Measurements from ENCODE around the gene PHRF1. TPM values are rescaled to one million over a fixed set of nuclear protein-coding genes. Genes with fewer than 3 reads are reported as not detected.

The PHRF1 gene
- total RNA-seq, 1 experiment from 2014 or later: 43.9 TPM

GRCh38 chr11:550746-551085, 25.6 kb upstream of the PHRF1 start:
- no peak overlapping the region for H3K4me3 Mint-ChIP-seq (ENCODE audit: unreplicated experiment)
- no TSS peak for BruUV-seq (replicated peaks)
- H3K27me3 Mint-ChIP-seq (ENCODE audit: insufficient read depth, unreplicated experiment): no peaks in the 10 kb centered on the region
- H3K36me3 Mint-ChIP-seq (ENCODE audit: insufficient read depth, unreplicated experiment): no peaks in the 10 kb centered on the region
- intact Hi-C loops (cut with micrococcal nuclease; ENCODE audit: unreplicated experiment): loop anchor here (10.0 kb wide), 1 partner anchor 174 kb away; no protein-coding TSS in a partner anchor
- Histone ChIP-seq H3K27me3 (replicated peaks; ENCODE audit: control insufficient read depth, insufficient read depth, low read length) (no peaks in the 10 kb centered on the region), H3K36me3 (ENCODE audit: control insufficient read depth, insufficient read depth, low read length) (no peaks in the 10 kb centered on the region), H3K4me1 (peaks cover 13% of the 10 kb centered on the region), H3K9me3 (no peaks in the 10 kb centered on the region), H3K4me3 (ENCODE audit: low read depth, low read length) (no peak overlapping the region)
- ChIA-PET CTCF (interaction anchor here (0.9 kb wide), 1 partner anchor 102 kb away, joined by 5 read pairs; no protein-coding TSS in a partner anchor), POLR2A (no interaction called here)
- H3K4me1 Mint-ChIP-seq (ENCODE audit: low read depth, unreplicated experiment): no peaks in the 10 kb centered on the region
- H3K27ac Mint-ChIP-seq (ENCODE audit: unreplicated experiment): no peak overlapping the region
- no peak for TF ChIP-seq CTCF (IDR thresholded peaks at IDR 0.05; ENCODE audit: insufficient read depth in 1 of 2, low read depth in 1 of 2, low read length in 1 of 2, severe bottlenecking in 1 of 2, unreplicated experiment in 1 of 2)
- no peaks in the 10 kb centered on the region for H3K9me3 Mint-ChIP-seq (ENCODE audit: unreplicated experiment)
- no peak for DNase-seq

DNA sequence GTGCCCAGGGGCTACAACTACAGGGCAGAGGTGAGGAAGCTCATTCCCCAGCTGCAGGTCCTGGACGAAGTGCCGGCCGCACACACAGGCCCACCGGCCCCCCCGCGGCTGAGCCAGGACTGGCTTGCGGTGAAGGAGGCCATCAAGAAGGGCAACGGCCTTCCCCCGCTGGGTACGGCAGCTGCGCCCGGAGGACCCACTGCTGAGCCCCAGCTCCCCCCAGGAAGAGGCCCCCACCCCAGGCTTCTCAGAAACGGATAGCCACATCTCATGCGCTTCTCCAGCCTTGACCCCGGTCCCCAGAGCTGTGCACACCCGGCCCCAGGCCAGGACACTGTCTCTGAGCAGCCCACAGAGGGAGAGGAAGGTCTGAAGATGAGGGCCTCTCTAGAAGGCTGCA, 25.1 kb upstream of the PHRF1 start:
- Histone ChIP-seq H3K4me1 (peaks cover 13% of the 10 kb centered on the region), H3K9me3 (no peaks in the 10 kb centered on the region), H3K27me3 (replicated peaks; ENCODE audit: control insufficient read depth, insufficient read depth, low read length) (no peaks in the 10 kb centered on the region), H3K4me3 (ENCODE audit: low read depth, low read length) (no peak overlapping the region), H3K36me3 (ENCODE audit: control insufficient read depth, insufficient read depth, low read length) (no peaks in the 10 kb centered on the region)
- Mint-ChIP-seq H3K4me3 (ENCODE audit: unreplicated experiment) (no peak overlapping the region), H3K27me3 (ENCODE audit: insufficient read depth, unreplicated experiment) (no peaks in the 10 kb centered on the region), H3K9me3 (ENCODE audit: unreplicated experiment) (no peaks in the 10 kb centered on the region), H3K4me1 (ENCODE audit: low read depth, unreplicated experiment) (no peaks in the 10 kb centered on the region), H3K27ac (ENCODE audit: unreplicated experiment) (no peak overlapping the region), H3K36me3 (ENCODE audit: insufficient read depth, unreplicated experiment) (no peaks in the 10 kb centered on the region)
- intact Hi-C loops (cut with micrococcal nuclease; ENCODE audit: unreplicated experiment): loop anchor here (10.0 kb wide), 1 partner anchor 174 kb away; no protein-coding TSS in a partner anchor
- no peak for DNase-seq
- no peak for TF ChIP-seq CTCF (IDR thresholded peaks at IDR 0.05; ENCODE audit: insufficient read depth in 1 of 2, low read depth in 1 of 2, low read length in 1 of 2, severe bottlenecking in 1 of 2, unreplicated experiment in 1 of 2)
- BruUV-seq (replicated peaks): no TSS peak
- ChIA-PET CTCF (interaction anchor here (0.9 kb wide), 1 partner anchor 103 kb away, joined by 5 read pairs; no protein-coding TSS in a partner anchor), POLR2A (no interaction called here)

DNA sequence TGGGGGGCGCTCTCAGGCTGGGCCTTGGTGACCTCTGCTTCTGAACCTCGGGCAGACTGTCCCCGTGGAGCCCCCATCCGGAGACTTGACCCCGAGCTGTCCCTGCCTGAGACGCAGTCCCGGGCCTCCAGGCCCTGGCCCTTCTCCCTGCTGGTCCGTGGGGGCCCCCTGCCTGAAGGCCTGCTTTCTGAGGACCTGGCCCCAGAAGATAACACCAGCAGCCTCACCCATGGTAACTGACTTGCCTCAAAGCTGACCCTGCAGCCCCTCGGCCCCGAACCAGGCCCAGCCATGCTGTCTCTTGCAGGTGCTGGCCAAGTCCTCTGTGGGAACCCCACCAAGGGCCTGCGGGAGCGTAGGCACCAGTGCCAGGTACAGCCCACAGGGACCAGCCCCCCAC, 24.7 kb upstream of the PHRF1 start:
- CTCF ChIA-PET: interaction anchor here (0.9 kb wide), 1 partner anchor 103 kb away, joined by 5 read pairs; no protein-coding TSS in a partner anchor
- H3K4me1 ChIP-seq: peaks cover 13% of the 10 kb centered on the region
- H3K27me3 Mint-ChIP-seq (ENCODE audit: insufficient read depth, unreplicated experiment): no peaks in the 10 kb centered on the region
- TF ChIP-seq CTCF (IDR thresholded peaks at IDR 0.05; ENCODE audit: insufficient read depth in 1 of 2, low read depth in 1 of 2, low read length in 1 of 2, severe bottlenecking in 1 of 2, unreplicated experiment in 1 of 2): no peak
- no peaks in the 10 kb centered on the region for H3K36me3 Mint-ChIP-seq (ENCODE audit: insufficient read depth, unreplicated experiment)
- POLR2A ChIA-PET: no interaction called here
- BruUV-seq (replicated peaks): no TSS peak
- H3K9me3 Mint-ChIP-seq (ENCODE audit: unreplicated experiment): no peaks in the 10 kb centered on the region
- no peaks in the 10 kb centered on the region for H3K36me3 ChIP-seq (ENCODE audit: control insufficient read depth, insufficient read depth, low read length)
- no peaks in the 10 kb centered on the region for H3K9me3 ChIP-seq
- no peak overlapping the region for H3K4me3 ChIP-seq (ENCODE audit: low read depth, low read length)
- no peak overlapping the region for H3K27ac Mint-ChIP-seq (ENCODE audit: unreplicated experiment)
- no peaks in the 10 kb centered on the region for H3K27me3 ChIP-seq (replicated peaks; ENCODE audit: control insufficient read depth, insufficient read depth, low read length)
- DNase-seq: no peak
- H3K4me1 Mint-ChIP-seq (ENCODE audit: low read depth, unreplicated experiment): no peaks in the 10 kb centered on the region
- intact Hi-C loops (cut with micrococcal nuclease; ENCODE audit: unreplicated experiment): loop anchor here (10.0 kb wide), 1 partner anchor 173 kb away; no protein-coding TSS in a partner anchor
- H3K4me3 Mint-ChIP-seq (ENCODE audit: unreplicated experiment): no peak overlapping the region

All from Caco-2 (cell line).